Upper lobe of left lung (tissue), 6 donors: ENCODE data around the gene CLN6. TPM values are rescaled to one million over a fixed set of nuclear protein-coding genes. Genes with fewer than 3 reads are reported as not detected.
A peak's percentile ranks its signal among the peaks of the same experiment; 100 is the strongest.

Experiments used
- ATAC-seq, 2 donors: fragments of 200-7000 bp; cut with Tn5 transposase; one replicate each; pipeline ENCODE4 v1.9.1; 2022; ENCODE audit warnings: mild to moderate bottlenecking in 2 of 2, moderate library complexity in 2 of 2; ENCODE audit not compliant: low FRiP score in 2 of 2
- DNase-seq, 2 donors: peaks; one replicate each; pipeline ENCODE4 v3.0.0-alpha.2; 2019 to 2020
- H3K27ac ChIP-seq, 4 donors: fragments of 200-600 bp; sonication (generic); one replicate each; pipeline ENCODE4 v1.5.1; 2016 to 2019
- H3K27me3 ChIP-seq, 4 donors: fragments of 200-600 bp; sonication (generic); one replicate each; pipeline ENCODE4 v1.5.1; 2017 to 2019
- H3K36me3 ChIP-seq, 4 donors: fragments of 200-600 bp; sonication (generic); one replicate each; pipeline ENCODE4 v1.5.1; 2016 to 2019
- H3K4me1 ChIP-seq, 4 donors: fragments of 200-600 bp; sonication (generic); one replicate each; pipeline ENCODE4 v1.5.1; 2018 to 2019
- H3K4me3 ChIP-seq, 4 donors: fragments of 200-600 bp; sonication (generic); one replicate each; pipeline ENCODE4 v1.5.1; 2017 to 2019; ENCODE audit warnings: mild to moderate bottlenecking in 2 of 4, moderate library complexity in 1 of 4
- H3K9me3 ChIP-seq, 4 donors: fragments of 200-600 bp; sonication (generic); one replicate each; pipeline ENCODE4 v1.5.1; 2018 to 2019
- EP300 ChIP-seq, 4 donors: sonication (generic); formaldehyde crosslinking; IDR thresholded peaks; one replicate each; pipeline ENCODE4 v1.5.1; 2017; ENCODE audit warnings: antibody characterized with exemption in 4 of 4, control low read depth in 2 of 4
- POLR2A ChIP-seq, 4 donors: fragments of 450-650 bp; IDR thresholded peaks; one replicate each; pipeline ENCODE4 v1.5.1; 2016 to 2017; ENCODE audit warnings: antibody characterized with exemption in 4 of 4, mild to moderate bottlenecking in 2 of 4
- POLR2AphosphoS5 ChIP-seq, 2 donors: sonication (generic); formaldehyde crosslinking; IDR thresholded peaks; one replicate each; pipeline ENCODE4 v1.5.1; 2017; ENCODE audit warnings: antibody characterized with exemption in 2 of 2
- WGBS, 2 donors: methylation state at CpG; one replicate each; pipeline ENCODE4 v1.1.5; 2017 to 2018; 5-methylcytosine and 5-hydroxymethylcytosine counted together
- total RNA-seq, 6 donors: library from RNA; depleted of rRNA in 4 of 6; stranded (reverse); fragments of >200 nt in 4 of 6; gene quantifications; one replicate each; pipeline versions ENCODE4 v1.1.0 to v1.2.1, GENCODE V29; 2016 to 2021
- TF ChIP-seq, protein P1 (sequence below), 6 experiments: fragments of 450-650 bp in 4 of 6; fragments of 200-600 bp in 2 of 6; sonication (generic) in 2 of 6; IDR thresholded peaks; one replicate each; pipeline ENCODE4 v1.5.1; 2016 to 2019; ENCODE audit warnings: antibody characterized with exemption in 6 of 6
- donor health status: DM: no; HTN: no; CAD: no; lungs with moderate emphysema.
- donor health status: DM: no; HTN: yes; CAD: no; lungs with severe emphysema.

The CLN6 gene
- total RNA-seq, 6 donors from 2014 or later, result 19.4 to 48.3 (median 28.7) TPM

DNA sequence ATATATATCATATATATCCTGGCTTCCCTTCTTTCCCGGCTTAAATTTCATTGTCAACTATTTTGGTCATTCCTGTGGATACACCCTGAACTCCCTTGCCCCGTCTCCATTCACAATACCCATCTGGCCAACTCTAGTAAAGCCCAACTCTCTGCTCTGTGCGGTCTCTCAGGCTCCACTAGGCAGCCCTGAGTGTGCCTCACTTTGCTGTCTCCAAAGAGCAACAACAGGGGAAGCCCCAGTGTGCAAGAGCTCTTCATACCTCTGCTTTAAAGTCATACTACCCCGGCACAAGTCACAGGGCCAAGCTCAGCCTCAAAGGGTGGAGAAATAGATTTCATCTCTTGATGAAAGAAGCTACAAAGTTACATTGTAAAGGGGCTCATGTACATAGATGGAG is 29.2 kb upstream of the CLN6 start:
- H3K27me3 ChIP-seq, result no peaks in the 10 kb centered on the region
- 66 to 69% methylated on average over 4 of the region's 4 CpGs for WGBS, 2 donors
- no peak overlapping the region for H3K27ac ChIP-seq

DNA sequence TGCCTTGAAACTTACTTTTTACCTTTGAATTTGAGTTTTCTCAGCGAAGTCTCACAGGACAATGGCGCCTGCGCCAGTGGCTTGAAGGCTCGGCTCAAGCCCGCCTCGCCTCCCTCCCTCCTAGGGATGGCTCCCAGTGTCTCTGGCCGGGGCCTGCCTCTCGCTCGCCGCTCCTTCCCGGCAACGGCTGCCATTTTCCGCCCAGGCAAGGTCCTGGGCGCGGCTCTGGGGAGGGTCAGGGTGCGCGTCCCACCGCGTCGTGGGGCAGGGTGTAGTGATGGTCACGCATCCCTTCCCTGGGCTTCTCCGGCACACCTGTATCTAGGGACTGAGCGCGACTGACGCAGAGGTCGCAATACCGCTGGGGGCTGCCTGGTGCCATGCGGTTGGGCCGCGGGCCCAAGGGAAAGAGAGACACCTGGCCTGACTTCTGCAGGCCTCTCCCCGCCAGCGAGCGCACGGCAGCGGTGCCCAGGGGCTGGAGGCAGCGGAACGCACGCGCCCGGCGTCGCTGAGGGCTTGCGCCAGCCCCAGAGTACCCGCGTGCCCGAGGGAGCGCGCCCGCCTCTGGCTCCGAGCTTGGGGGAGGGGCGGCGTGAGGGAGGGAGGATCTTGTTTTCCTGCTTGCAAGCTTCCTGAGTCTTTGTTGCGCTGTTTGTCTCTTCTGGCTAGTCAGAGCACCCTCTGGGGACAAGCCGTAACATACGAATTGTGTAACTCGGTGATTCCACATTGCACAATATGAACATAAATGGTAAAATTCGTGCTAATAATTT is 27.3 kb upstream of the CLN6 start:
- Histone ChIP-seq H3K27ac (peak overlapping the region; percentile 68 to 92 (median 88)), H3K4me3 (peak overlapping the region; percentile 23 to 53 (median 51)), H3K9me3 (no peaks in the 10 kb centered on the region), H3K4me1 (peaks cover 3 to 15% (median 7%) of the 10 kb centered on the region in 4 donors), H3K36me3 (no peaks in the 10 kb centered on the region), H3K27me3 (no peaks in the 10 kb centered on the region)
- WGBS, 2 donors, result 13 to 20% methylated on average over 39 to 49 of the region's 57 CpGs
- DNase-seq (peak; percentile 91 to 96), ATAC-seq (peak; percentile 95 to 97)
- TF ChIP-seq, protein P1, sequence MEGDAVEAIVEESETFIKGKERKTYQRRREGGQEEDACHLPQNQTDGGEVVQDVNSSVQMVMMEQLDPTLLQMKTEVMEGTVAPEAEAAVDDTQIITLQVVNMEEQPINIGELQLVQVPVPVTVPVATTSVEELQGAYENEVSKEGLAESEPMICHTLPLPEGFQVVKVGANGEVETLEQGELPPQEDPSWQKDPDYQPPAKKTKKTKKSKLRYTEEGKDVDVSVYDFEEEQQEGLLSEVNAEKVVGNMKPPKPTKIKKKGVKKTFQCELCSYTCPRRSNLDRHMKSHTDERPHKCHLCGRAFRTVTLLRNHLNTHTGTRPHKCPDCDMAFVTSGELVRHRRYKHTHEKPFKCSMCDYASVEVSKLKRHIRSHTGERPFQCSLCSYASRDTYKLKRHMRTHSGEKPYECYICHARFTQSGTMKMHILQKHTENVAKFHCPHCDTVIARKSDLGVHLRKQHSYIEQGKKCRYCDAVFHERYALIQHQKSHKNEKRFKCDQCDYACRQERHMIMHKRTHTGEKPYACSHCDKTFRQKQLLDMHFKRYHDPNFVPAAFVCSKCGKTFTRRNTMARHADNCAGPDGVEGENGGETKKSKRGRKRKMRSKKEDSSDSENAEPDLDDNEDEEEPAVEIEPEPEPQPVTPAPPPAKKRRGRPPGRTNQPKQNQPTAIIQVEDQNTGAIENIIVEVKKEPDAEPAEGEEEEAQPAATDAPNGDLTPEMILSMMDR (IDR thresholded peaks at IDR 0.05), result no peak
- TF ChIP-seq EP300 (IDR thresholded peaks at IDR 0.05) (peak in 1 of 4 donors; percentile 36), POLR2AphosphoS5 (IDR thresholded peaks at IDR 0.05) (peak; percentile 85 to 90), POLR2A (IDR thresholded peaks at IDR 0.05) (peak; percentile 43 to 88 (median 66))

More for the DNA sequence above, 29.2 kb upstream of the CLN6 start:
- peak in 1 of 2 donors; percentile 36 for DNase-seq
- ATAC-seq, result peak in 1 of 2 donors; percentile 46
- no peak overlapping the region for H3K4me3 ChIP-seq
- H3K4me1 ChIP-seq, result peaks cover 3 to 15% (median 7%) of the 10 kb centered on the region in 4 donors
- TF ChIP-seq, protein P1 (IDR thresholded peaks at IDR 0.05), result no peak
- TF ChIP-seq POLR2AphosphoS5 (IDR thresholded peaks at IDR 0.05) (no peak), POLR2A (IDR thresholded peaks at IDR 0.05) (no peak), EP300 (IDR thresholded peaks at IDR 0.05) (no peak)
- H3K36me3 ChIP-seq, result no peaks in the 10 kb centered on the region
- H3K9me3 ChIP-seq, result no peaks in the 10 kb centered on the region

DNA sequence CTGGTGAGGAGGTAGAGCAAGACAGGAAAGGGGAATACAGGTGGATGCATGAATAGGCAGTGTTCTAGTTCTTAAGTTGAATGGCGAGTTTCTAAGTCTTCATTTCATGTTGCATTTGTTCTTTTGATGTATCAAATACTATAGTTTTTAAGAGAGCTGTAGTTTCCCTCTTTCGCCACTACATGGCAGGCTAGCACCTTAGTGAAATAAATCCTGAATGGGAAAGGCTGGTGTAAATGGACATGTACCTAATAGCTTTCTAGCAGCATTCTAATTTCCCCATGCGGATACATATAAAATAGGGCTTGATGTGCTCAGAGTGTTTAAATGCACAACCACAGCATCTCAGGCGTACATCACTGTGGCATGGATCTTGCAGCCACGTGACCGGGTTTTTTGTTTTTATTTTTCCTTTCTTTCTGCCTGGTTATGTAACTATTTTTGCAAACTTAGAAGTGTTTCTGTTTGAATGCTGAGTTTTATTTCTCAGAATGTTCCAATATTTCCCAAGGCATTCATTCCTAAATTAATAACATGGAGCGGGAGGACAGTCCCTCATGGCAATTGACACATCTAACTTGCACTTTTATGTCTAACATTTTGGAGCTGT is 23.5 kb upstream of the CLN6 start:
- no peak overlapping the region for H3K4me3 ChIP-seq
- WGBS, 2 donors, result 30 to 42% methylated on average over 7 of the region's 7 CpGs
- DNase-seq (peak in 1 of 2 donors; percentile 30), ATAC-seq (peak; percentile 58 to 67)
- peaks cover 3 to 15% (median 7%) of the 10 kb centered on the region in 4 donors for H3K4me1 ChIP-seq
- TF ChIP-seq, protein P1 (IDR thresholded peaks at IDR 0.05), result peak; percentile 68 to 88 (median 79)
- TF ChIP-seq POLR2A (IDR thresholded peaks at IDR 0.05), result no peak
- no peaks in the 10 kb centered on the region for H3K27me3 ChIP-seq
- H3K36me3 ChIP-seq, result no peaks in the 10 kb centered on the region
- no peak overlapping the region for H3K27ac ChIP-seq
- H3K9me3 ChIP-seq, result no peaks in the 10 kb centered on the region

DNA sequence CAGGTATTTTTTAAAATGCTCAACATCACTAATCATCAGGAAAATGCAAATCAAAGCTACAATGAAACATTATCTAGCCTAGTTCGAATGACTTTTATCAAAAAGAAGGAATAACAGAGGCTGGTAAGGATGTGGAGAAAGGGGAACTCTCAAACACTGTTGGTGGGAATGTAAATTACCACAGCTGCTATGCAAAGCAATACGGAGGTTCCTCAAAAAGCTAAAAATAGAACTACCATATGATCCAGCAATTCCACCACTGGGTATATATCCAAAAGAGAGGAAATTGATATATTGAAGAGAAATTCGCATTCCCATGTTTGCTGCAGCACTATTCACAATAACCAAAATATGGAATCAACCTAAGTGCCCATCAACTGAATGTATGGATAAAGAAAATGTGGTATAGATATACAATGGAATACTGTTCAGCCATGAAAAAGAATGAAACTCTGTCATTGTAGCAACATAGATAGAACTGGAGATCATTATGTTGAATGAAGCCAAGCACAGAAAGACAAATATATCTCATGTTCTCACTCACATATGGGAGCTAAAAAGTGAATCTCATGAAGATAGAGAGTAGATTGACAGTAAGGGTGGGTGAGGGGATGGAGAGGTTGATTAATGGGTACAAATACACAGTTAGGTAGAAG is 19.7 kb upstream of the CLN6 start:
- TF ChIP-seq POLR2A (IDR thresholded peaks at IDR 0.05) (no peak), EP300 (IDR thresholded peaks at IDR 0.05) (no peak), POLR2AphosphoS5 (IDR thresholded peaks at IDR 0.05) (no peak)
- TF ChIP-seq, protein P1 (IDR thresholded peaks at IDR 0.05), result no peak
- no peaks in the 10 kb centered on the region for H3K4me1 ChIP-seq
- ATAC-seq, result peak in 1 of 2 donors; percentile 62
- H3K4me3 ChIP-seq, result no peak overlapping the region
- WGBS, 2 donors, result 59 to 66% methylated on average over 3 of the region's 3 CpGs
- DNase-seq, result no peak
- H3K36me3 ChIP-seq, result no peaks in the 10 kb centered on the region
- no peak overlapping the region for H3K27ac ChIP-seq
- no peaks in the 10 kb centered on the region for H3K27me3 ChIP-seq
- H3K9me3 ChIP-seq, result peaks cover 0 to 6% (median 6%) of the 10 kb centered on the region in 4 donors
